ENCODE data around the gene ASB2. TPM values are rescaled to one million over a fixed set of nuclear protein-coding genes. Genes with fewer than 3 reads are reported as not detected.
A peak's percentile ranks its signal among the peaks of the same experiment; 100 is the strongest.

Gene ASB2
- polyA plus RNA-seq, 3 donors = 0.29 to 0.88 (median 0.31) TPM

- DNase-seq (ENCODE audit: extremely low read depth in 1 of 11, low read depth in 9 of 11, low spot score in 4 of 11) = no peak
These were observed 52.7 kb downstream of the ASB2 start for GRCh38 chr14:93923626-93924025.

GRCh38 chr14:93921001-93921806 lies 55.2 kb downstream of the ASB2 start:
- DNase-seq (ENCODE audit: extremely low read depth in 1 of 11, low read depth in 9 of 11, low spot score in 4 of 11) = no peak

DNA sequence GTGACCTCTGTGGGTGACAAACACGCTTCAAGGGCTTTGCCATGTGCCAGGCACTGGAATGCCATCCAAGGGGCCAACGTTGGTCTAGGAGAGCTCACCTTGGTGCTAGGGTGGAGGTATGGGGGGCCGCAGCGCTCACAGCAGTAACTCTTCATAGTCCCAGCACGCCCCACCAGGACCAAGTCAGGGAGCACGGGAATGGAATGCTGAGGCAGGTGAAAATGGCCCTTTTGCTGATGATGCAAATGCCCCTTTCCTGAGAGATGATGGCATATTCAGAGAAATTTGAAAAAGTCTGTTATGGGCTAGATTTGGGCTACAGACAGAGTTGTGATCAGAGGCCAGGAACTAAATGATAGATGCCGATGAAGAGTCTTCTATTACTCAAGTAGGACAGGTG lies 59.2 kb downstream of the ASB2 start:
- no peak for DNase-seq (ENCODE audit: extremely low read depth in 1 of 11, low read depth in 9 of 11, low spot score in 4 of 11)

DNA sequence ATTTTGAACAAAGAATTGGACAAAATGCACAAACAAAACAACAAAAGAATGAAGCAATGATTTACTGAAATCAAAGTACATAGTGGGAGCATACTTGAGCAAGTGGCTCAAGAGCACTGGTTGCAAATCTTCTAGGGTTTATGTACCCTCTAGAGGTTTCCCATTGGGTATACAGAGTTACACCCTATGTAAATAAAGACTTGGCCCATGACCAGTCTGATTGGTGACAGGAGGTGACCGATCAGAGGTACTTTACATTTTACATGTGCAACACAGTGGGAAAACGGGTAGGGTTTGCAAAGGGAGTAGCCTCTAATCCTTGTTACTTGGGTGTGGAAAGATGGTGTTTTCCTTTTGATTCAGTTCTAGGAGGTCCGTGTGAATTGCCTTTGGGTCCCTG lies 59.9 kb downstream of the ASB2 start:
- DNase-seq (ENCODE audit: extremely low read depth in 1 of 11, low read depth in 9 of 11, low spot score in 4 of 11) = no peak

DNA sequence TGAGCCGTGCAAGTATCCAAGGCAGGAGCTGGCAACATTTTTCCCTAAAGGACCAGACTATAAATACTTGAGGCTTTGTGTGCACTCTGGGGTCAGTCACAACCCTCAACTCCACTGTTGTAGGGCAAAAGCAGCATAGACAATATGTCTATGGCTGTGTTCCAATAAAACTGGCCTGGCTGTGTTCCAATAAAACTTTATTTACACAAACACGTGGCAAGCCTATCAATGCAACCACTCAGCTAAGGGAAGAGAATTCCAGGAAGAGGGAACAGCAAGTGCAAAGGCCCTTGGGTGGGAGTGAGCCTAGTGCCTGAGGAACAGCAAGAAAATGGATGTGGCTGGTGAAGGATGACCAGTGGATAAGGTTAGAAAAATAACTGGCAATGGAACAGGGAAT lies 60.6 kb downstream of the ASB2 start:
- no peak for DNase-seq (ENCODE audit: extremely low read depth in 1 of 11, low read depth in 9 of 11, low spot score in 4 of 11)

- no peak for DNase-seq (ENCODE audit: extremely low read depth in 1 of 11, low read depth in 9 of 11, low spot score in 4 of 11)
These were observed 61.2 kb downstream of the ASB2 start for GRCh38 chr14:93915070-93915705.

GRCh38 chr14:93914278-93914677 lies 62.1 kb downstream of the ASB2 start:
- no peak for DNase-seq (ENCODE audit: extremely low read depth in 1 of 11, low read depth in 9 of 11, low spot score in 4 of 11)

- DNase-seq (ENCODE audit: extremely low read depth in 1 of 11, low read depth in 9 of 11, low spot score in 4 of 11) = no peak
These were observed 63.6 kb downstream of the ASB2 start for GRCh38 chr14:93912782-93913181.

DNA sequence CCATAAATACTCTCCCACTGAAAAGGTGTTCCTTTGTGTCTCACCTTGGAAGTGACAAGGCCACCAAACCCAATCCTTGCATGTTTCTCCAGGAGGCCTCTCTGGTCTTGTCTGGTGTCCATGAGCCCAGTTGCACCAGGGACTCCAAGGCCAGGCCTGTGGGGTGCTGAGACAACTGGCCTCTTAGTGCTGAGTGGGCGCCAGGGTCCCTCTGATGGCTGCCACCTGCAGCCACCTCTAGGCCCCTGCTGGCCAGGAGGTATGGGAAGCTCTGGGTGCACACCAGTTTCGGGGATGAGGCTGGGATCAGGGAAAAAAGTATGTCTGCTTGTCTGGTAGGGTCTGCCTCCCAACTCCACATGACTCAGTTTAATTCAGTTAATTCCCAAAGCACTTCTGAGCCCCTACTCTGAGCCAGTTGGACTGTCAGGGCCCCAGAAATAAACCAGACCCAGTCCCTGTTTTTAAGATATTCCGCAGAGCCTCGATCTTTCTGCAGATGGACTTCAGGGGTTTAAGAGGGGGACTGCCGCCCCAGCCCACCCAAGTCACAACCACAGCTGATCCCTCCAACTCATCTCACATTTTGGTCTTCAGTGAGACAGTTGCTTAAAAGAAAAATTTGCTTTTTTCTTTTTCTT lies 64.3 kb downstream of the ASB2 start:
- no peak for DNase-seq (ENCODE audit: extremely low read depth in 1 of 11, low read depth in 9 of 11, low spot score in 4 of 11)

GRCh38 chr14:93909429-93910128 lies 66.8 kb downstream of the ASB2 start:
- DNase-seq (ENCODE audit: extremely low read depth in 1 of 11, low read depth in 9 of 11, low spot score in 4 of 11) = no peak

DNA sequence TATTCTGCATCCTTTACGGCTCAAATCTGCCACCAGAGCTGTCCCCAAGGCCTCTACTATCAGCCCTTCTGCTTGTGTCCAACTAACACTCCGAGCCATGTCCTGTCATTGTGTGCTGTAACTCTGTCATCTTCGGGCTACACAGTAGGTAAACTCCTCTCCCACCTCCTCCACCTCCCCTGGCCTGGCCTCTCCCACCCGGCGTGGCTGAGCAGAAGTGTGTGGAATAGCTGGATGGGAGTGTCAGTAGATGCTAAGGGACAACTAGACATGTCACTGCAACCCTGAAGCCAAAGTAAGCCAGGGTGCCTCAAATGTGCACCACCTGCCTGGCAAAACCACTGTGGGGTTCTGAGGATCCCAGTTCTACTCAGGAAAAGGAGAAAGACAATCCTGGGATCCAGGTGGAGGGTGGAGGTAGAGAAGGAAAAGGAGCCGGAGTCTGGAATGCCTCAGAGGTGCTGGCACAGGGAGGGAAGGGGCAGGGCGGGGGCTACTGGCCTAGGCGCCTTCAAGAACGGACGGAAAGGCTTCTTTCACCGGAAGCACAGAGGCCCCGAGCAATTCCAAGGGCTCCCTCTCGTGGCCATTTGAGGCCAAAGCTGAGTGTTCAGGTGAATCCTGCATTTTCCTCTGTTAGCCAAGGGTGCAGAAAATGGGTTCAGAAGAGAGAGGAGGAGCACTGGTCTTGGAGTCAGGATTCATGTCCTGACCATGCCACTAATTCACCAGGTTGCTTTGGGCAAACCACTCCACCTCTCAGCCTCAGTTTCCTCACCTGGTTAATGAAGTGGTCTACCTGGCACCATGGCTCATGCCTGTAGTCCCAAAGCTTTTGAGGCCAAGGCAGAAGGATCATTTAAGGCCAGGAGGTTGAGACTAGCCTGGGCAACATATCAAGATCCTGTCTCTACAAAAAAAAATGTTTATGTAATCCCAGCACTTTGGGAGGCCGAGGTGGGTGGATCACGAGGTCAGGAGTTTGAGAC lies 69.7 kb downstream of the ASB2 start:
- DNase-seq (ENCODE audit: extremely low read depth in 1 of 11, low read depth in 9 of 11, low spot score in 4 of 11) = peak in 6 of 11 donors; percentile 20 to 64 (median 25)

DNA sequence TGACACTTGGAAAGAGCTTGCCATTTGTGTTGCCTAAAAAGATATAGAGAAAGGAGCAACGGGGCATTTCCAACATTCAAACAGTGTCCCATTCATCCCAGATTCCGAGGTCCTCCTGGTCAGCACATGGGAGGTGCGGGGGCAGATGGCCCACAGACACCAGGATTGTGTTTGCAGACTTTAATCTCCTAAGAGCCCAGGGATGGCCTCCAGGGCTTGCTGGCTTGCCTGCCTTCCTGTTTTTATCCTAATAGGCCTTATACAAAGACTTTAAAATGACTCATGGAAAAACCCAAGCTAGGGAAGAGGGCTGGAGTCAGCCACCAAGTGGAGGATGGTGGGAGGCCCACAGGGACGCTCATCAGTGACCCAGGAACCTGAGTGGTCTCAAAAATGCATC lies 70.7 kb downstream of the ASB2 start:
- DNase-seq (ENCODE audit: extremely low read depth in 1 of 11, low read depth in 9 of 11, low spot score in 4 of 11) = no peak

DNA sequence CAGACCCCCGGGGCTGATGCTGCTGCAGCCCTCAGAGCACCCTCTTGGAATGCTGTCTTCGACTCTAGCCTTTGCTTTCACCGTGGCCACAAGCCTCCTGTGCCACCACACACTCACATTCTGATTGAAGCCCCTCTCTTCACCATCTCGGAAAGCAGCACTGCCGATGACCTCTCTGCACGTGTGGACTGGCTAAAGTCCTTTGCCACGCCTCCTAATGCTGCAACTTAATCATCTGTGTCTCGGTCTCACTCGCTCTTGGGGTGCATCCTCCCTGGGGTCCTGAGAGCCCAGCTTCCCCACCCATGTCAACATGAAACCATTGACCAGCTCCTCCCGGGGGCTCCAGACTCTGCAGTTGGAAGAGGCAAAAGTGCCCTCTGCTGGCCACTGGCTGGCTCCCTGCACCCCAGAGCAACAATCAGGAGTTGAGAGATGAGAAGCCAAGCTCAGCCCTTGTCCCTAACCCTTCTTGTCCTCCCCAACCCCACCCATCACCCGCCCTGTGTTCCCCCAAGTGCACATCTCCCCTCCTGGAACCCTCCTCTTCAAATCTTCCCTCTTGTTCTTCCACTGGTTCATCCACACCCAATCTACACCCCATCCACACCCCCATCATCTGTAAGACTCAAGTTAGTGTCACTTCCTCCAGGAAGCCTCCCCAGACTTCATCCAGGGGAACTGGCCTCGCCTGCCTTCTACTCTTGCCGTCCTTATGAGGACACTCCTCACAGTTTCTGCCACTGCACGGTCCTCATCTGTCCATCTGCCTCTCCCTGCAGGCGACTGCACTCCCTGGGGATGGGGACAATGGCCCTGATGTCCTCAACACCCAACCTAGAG lies 72.8 kb downstream of the ASB2 start:
- no peak for DNase-seq (ENCODE audit: extremely low read depth in 1 of 11, low read depth in 9 of 11, low spot score in 4 of 11)

DNA sequence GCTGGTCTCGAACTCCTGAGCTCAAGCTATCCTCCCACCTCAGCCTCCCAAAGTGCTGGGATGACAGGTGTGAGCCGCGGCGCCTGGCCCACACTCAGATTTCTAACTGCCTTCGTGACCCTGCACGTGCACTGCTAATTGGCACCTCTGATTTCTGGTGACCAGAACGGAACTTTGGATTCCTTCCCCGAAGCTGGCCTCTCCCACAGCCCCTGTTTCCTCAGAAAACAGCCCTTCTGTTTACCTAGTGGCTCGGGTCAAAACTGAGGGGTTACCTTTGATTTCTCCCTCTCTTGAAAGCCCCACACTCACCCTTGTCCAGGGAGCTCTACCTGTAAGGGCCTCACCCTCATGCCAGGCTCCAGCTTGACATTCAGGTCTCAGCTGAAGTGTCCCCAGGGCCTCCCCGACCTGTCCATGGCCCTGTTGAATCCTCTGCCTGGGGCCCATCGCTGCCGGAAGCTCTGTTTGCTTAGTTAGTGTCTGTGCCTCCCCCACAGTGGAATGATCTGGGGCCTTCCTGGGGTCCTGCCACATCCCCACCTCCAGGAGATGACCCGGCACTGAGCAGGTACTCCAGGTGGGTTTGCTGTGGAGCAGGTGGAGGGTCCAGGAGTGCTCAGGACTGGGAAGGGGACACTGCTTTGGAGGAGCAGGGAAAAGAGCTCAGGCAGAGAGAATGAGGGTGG lies 73.6 kb downstream of the ASB2 start:
- DNase-seq (ENCODE audit: extremely low read depth in 1 of 11, low read depth in 9 of 11, low spot score in 4 of 11) = no peak

DNA sequence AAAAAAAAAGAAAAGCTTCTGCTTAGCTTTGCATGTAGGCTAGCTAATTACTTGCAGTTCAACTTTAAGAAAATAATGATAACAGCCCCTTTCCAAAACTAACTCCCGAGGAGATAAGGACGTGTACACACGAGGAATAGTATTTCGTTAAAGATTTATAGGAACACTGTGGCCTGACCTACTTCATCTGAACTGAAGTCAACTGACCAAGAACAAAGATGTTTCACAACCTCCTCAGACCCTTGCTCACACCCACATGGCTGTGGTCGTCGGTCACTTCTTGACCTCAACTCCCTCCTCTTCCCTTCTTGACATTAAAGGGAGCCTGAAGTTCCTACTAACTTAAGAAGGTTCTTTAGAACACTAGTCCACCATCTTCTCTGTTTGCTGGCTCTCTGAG lies 74.6 kb downstream of the ASB2 start:
- no peak for DNase-seq (ENCODE audit: extremely low read depth in 1 of 11, low read depth in 9 of 11, low spot score in 4 of 11)

DNA sequence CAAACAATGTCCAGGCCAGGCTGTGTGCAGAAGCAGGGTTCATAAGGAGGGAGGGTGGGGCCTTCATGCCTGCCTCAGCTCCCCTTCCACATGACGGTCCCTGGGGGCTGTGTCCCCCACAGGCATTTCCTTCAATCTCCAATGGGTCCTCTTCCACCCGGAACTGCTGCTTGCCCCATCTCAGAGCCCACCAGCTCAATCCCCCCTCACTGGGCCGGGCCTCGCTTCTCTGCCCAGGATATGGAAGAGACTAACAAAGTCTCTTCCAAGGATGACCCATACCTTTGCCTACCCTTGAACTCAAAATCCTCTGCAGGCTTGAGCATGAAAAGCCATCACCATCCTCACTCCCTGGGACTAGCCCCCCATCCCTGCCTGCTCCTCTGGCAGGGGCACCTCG lies 77.6 kb downstream of the ASB2 start:
- DNase-seq (ENCODE audit: extremely low read depth in 1 of 11, low read depth in 9 of 11, low spot score in 4 of 11) = no peak

GRCh38 chr14:93898081-93898611 lies 78.2 kb downstream of the ASB2 start:
- DNase-seq (ENCODE audit: extremely low read depth in 1 of 11, low read depth in 9 of 11, low spot score in 4 of 11) = no peak

Measured in renal cortex interstitium (tissue), 11 donors.